Endodermal cell (in vitro differentiated cells): ENCODE results near the gene PRKAG2. TPM values are rescaled to one million over a fixed set of nuclear protein-coding genes. Genes with fewer than 3 reads are reported as not detected.

Source experiments
- DNase-seq: peaks from one replicate; pipeline ENCODE4 v3.0.0-alpha.2; 2017
- H3K27ac ChIP-seq: 2 replicates; pipeline ENCODE4 v1.5.1; 2013; ENCODE audit warnings: mild to moderate bottlenecking, low read depth, low read length, moderate library complexity
- H3K27me3 ChIP-seq: 2 replicates; pipeline ENCODE4 v1.6.1; 2013; ENCODE audit warnings: mild to moderate bottlenecking, low read length, moderate library complexity; ENCODE audit not compliant: insufficient read depth, control insufficient read depth, poor library complexity, severe bottlenecking
- H3K36me3 ChIP-seq: 2 replicates; pipeline ENCODE4 v1.7.0; 2013; ENCODE audit warnings: mild to moderate bottlenecking, low read length, moderate library complexity; ENCODE audit not compliant: control insufficient read depth, insufficient read depth
- H3K4me1 ChIP-seq: one replicate; pipeline ENCODE4 v1.7.0; 2013; ENCODE audit warnings: low read length; ENCODE audit not compliant: control insufficient read depth, insufficient read depth
- H3K4me3 ChIP-seq: 2 replicates; pipeline ENCODE4 v1.5.1; 2013; ENCODE audit warnings: mild to moderate bottlenecking, low read length, moderate library complexity
- H3K9ac ChIP-seq: 2 replicates; pipeline ENCODE4 v1.6.1; 2013; ENCODE audit warnings: mild to moderate bottlenecking, low read length, moderate library complexity; ENCODE audit not compliant: poor library complexity, severe bottlenecking; ENCODE audit errors: extremely low read depth
- H3K9me3 ChIP-seq: 2 replicates; pipeline ENCODE4 v1.6.1; 2013; ENCODE audit warnings: mild to moderate bottlenecking, low read length, moderate library complexity; ENCODE audit not compliant: control insufficient read depth
- H3K27ac Mint-ChIP-seq: 2 replicates; pipeline ENCODE4 v1.8.0; 2020; ENCODE audit warnings: mixed read lengths
- H3K27me3 Mint-ChIP-seq: 2 replicates; pipeline ENCODE4 v1.8.0; 2021; ENCODE audit warnings: mild to moderate bottlenecking, mixed read lengths; ENCODE audit not compliant: insufficient read depth
- H3K36me3 Mint-ChIP-seq: 2 replicates; pipeline ENCODE4 v1.8.0; 2020; ENCODE audit warnings: low read depth, mixed read lengths
- H3K4me1 Mint-ChIP-seq: 2 replicates; pipeline ENCODE4 v1.8.0; 2020; ENCODE audit warnings: mixed read lengths
- H3K4me3 Mint-ChIP-seq: 2 replicates; pipeline ENCODE4 v1.8.0; 2020; ENCODE audit warnings: mild to moderate bottlenecking, moderate library complexity, mixed read lengths
- H3K9me3 Mint-ChIP-seq: 2 replicates; pipeline ENCODE4 v1.8.0; 2020; ENCODE audit warnings: mild to moderate bottlenecking, mixed read lengths
- WGBS, 2 experiments: methylation state at CpG; one replicate each; pipeline versions ENCODE4 v1.1.5 to v1.1.7; 2013; ENCODE audit warnings: missing lambda C conversion rate in 2 of 2, mixed read lengths in 1 of 2; ENCODE audit not compliant: insufficient coverage in 1 of 2, insufficient read length in 1 of 2; 5-methylcytosine and 5-hydroxymethylcytosine counted together
- total RNA-seq, 2 donors: library from RNA; stranded (reverse); fragmentation: NEBNext Ultra II Directional in 1 of 2; extraction: Animal tissue kit (Norgen Biotek cat#: 25700) in 1 of 2; gene quantifications; 2 replicates in 1 of 2; 3 replicates in 1 of 2; pipeline ENCODE4 v1.2.1, GENCODE V29; 2021
- TF ChIP-seq, protein P1 (sequence below): fragments of 200-600 bp; sonication (generic); conservative IDR thresholded peaks from 2 replicates; pipeline ENCODE4 v1.5.0; 2021; ENCODE audit warnings: antibody characterized with exemption, mild to moderate bottlenecking

The PRKAG2 gene
- total RNA-seq, 2 donors from 2014 or later: 17.2 to 20.7 TPM

DNA sequence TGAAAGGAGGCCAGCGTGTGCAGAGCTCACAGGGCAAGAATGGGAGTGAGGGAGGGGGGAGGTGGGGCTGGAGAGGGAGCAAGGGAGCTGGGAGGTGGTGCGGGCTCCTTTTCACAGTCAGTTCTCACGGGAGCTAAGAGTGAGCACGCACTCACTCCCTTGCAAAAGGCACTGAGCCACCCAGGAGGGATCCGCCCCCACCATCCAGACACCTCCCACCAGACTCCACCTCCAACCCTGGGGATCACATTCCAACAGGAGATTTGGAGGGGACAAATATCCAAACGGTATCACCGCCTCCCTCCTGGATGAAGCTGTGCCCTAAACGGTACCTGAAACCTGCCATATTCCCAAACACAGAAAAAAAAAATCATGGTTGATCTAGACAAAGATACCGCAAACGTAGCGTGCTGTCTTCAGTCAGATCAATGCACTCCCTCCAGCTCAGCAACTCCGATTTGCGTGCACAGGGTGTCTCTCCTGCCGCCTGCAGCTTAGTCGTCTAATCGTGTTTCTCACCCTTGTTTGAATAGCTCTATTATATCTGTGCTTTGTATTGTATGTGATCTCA is 20.3 kb upstream of the PRKAG2 start:
- peak overlapping the region; percentile 48 for H3K4me3 Mint-ChIP-seq

DNA sequence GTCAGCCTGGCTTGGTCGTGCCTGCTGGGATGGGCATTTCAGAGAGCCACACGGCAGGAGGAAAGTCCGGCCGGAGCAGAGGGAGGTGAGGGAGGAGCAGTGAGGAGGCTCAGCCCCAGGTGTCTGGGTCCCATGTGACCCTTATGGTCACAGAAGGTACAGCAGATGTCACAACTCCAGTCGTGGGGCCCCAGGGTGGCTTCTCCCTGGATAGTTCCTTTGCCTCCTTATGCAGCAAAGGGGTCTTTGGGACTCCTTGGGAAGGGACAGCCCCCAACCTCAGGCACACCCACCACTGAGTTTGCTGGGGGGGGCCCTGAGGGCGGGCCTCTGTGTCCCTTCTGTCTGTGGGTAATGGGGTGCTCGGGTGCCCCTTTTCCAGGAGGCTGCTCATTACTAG is 19.6 kb upstream of the PRKAG2 start:
- peaks cover 4% of the 10 kb centered on the region for H3K27me3 ChIP-seq
- no peak overlapping the region for H3K9ac ChIP-seq
- H3K27ac ChIP-seq: no peak overlapping the region
- peaks cover 25% of the 10 kb centered on the region for H3K27me3 Mint-ChIP-seq
- no peaks in the 10 kb centered on the region for H3K36me3 ChIP-seq
- peak; percentile 42 for DNase-seq
- no peak overlapping the region for H3K27ac Mint-ChIP-seq
- H3K4me3 ChIP-seq: no peak overlapping the region
- no peak overlapping the region for H3K4me3 Mint-ChIP-seq
- H3K4me1 Mint-ChIP-seq: peaks cover 3% of the 10 kb centered on the region
- no peaks in the 10 kb centered on the region for H3K36me3 Mint-ChIP-seq
- TF ChIP-seq, protein P1, sequence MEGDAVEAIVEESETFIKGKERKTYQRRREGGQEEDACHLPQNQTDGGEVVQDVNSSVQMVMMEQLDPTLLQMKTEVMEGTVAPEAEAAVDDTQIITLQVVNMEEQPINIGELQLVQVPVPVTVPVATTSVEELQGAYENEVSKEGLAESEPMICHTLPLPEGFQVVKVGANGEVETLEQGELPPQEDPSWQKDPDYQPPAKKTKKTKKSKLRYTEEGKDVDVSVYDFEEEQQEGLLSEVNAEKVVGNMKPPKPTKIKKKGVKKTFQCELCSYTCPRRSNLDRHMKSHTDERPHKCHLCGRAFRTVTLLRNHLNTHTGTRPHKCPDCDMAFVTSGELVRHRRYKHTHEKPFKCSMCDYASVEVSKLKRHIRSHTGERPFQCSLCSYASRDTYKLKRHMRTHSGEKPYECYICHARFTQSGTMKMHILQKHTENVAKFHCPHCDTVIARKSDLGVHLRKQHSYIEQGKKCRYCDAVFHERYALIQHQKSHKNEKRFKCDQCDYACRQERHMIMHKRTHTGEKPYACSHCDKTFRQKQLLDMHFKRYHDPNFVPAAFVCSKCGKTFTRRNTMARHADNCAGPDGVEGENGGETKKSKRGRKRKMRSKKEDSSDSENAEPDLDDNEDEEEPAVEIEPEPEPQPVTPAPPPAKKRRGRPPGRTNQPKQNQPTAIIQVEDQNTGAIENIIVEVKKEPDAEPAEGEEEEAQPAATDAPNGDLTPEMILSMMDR: peak; percentile 19
- 85% methylated on average over 7 of the region's 7 CpGs; no CpG with 5 or more reads in 1 of the 2 experiments for WGBS, 2 experiments
- no peaks in the 10 kb centered on the region for H3K9me3 ChIP-seq
- no peaks in the 10 kb centered on the region for H3K9me3 Mint-ChIP-seq
- H3K4me1 ChIP-seq: no peaks in the 10 kb centered on the region

More for the DNA sequence above, 20.3 kb upstream of the PRKAG2 start:
- Mint-ChIP-seq H3K9me3 (no peaks in the 10 kb centered on the region), H3K27me3 (peaks cover 27% of the 10 kb centered on the region), H3K36me3 (no peaks in the 10 kb centered on the region), H3K4me1 (peaks cover 3% of the 10 kb centered on the region), H3K27ac (no peak overlapping the region)
- H3K27me3 ChIP-seq: no peaks in the 10 kb centered on the region
- TF ChIP-seq, protein P1: no peak
- H3K9me3 ChIP-seq: no peaks in the 10 kb centered on the region
- H3K27ac ChIP-seq: no peak overlapping the region
- H3K4me1 ChIP-seq: no peaks in the 10 kb centered on the region
- H3K36me3 ChIP-seq: no peaks in the 10 kb centered on the region
- H3K9ac ChIP-seq: no peak overlapping the region
- H3K4me3 ChIP-seq: no peak overlapping the region
- DNase-seq: peak; percentile 83
- WGBS, 2 experiments: 45% methylated on average over 10 to 16 of the region's 16 CpGs

DNA sequence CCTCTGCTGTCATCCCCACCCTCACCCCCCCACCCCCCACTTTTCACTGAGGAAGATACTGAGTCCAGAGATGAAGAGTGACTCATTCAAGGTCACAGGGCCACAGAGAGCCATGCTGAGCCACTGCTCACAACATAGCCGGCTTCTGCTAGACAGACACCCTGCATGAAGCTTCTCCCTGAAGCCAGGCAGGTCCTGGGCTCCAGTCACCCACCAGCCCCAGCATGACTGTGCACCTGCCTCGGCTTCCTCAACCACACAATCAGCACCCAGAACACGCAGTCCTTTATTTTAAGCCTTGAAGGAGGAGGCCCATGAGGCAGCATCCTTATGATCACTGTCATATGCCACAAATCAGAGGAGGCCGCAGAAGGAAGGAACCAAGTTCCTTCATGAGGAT is 19.2 kb upstream of the PRKAG2 start:
- Histone ChIP-seq H3K27ac (no peak overlapping the region), H3K4me1 (no peaks in the 10 kb centered on the region), H3K27me3 (peaks cover 8% of the 10 kb centered on the region), H3K4me3 (no peak overlapping the region), H3K9me3 (no peaks in the 10 kb centered on the region), H3K9ac (no peak overlapping the region), H3K36me3 (no peaks in the 10 kb centered on the region)
- Mint-ChIP-seq H3K4me1 (peaks cover 3% of the 10 kb centered on the region), H3K27me3 (peaks cover 25% of the 10 kb centered on the region), H3K9me3 (no peaks in the 10 kb centered on the region), H3K36me3 (no peaks in the 10 kb centered on the region), H3K27ac (no peak overlapping the region), H3K4me3 (no peak overlapping the region)
- TF ChIP-seq, protein P1: no peak
- 93 to 100% methylated on average over 4 of the region's 4 CpGs for WGBS, 2 experiments
- no peak for DNase-seq
